ENCODE results near the gene TMEM63C.

- no peak for TF ChIP-seq CTCF (IDR thresholded peaks at IDR 0.05)
- TF ChIP-seq POLR2AphosphoS5 (IDR thresholded peaks at IDR 0.05) = no peak
- no peak for TF ChIP-seq EP300 (IDR thresholded peaks at IDR 0.05)
Measured at GRCh38 chr14:77265187-77265515, 83.6 kb downstream of the TMEM63C start.
